OCI-LY7 (cell line): ENCODE measurements around the gene CMTM7.

Experiments used
- CTCF ChIP-seq: fragments of 200-600 bp; sonication (generic); conservative IDR thresholded peaks from 2 replicates; pipeline ENCODE4 v1.5.1; 2014; ENCODE audit warnings: mild to moderate bottlenecking, antibody characterized with exemption, low read length, moderate library complexity, mixed read lengths
- EZH2phosphoT487 ChIP-seq: fragments of 200-600 bp; sonication (generic); IDR thresholded peaks from 2 replicates; pipeline ENCODE4 v1.6.1; 2018; ENCODE audit warnings: low read depth, borderline replicate concordance, mild to moderate bottlenecking, mixed run types, antibody characterized with exemption, low read length, moderate library complexity, mixed read lengths

GRCh38 chr3:32456429-32457130 is 64.9 kb downstream of the CMTM7 start:
- TF ChIP-seq CTCF (no peak), EZH2phosphoT487 (no peak)
